ENCODE results near the gene HOXD9.
A peak's percentile ranks its signal among the peaks of the same experiment; 100 is the strongest.

GRCh38 chr2:176104316-176105077, 18.0 kb upstream of the HOXD9 start:
- TF ChIP-seq CTCF (IDR thresholded peaks at IDR 0.05; ENCODE audit: extremely low read depth in 1 of 2, insufficient read depth in 1 of 2, low read depth in 1 of 2, low read length in 2 of 2) (no peak), POLR2AphosphoS5 (IDR thresholded peaks at IDR 0.05; ENCODE audit: insufficient read depth, low read depth, low read length) (no peak), POLR2A (IDR thresholded peaks at IDR 0.05; ENCODE audit: low read depth, low read length) (no peak), EZH2 (IDR thresholded peaks at IDR 0.05; ENCODE audit: borderline replicate concordance, low read depth, low read length, severe bottlenecking) (peak; percentile 77), MAX (IDR thresholded peaks at IDR 0.05; ENCODE audit: insufficient read depth, insufficient read length) (no peak), JUN (IDR thresholded peaks at IDR 0.05; ENCODE audit: borderline replicate concordance, insufficient read depth, insufficient read length, low read depth) (no peak), GATA2 (IDR thresholded peaks at IDR 0.05; ENCODE audit: insufficient read depth, insufficient read length, low read depth, low read length) (no peak)

All from endothelial cell of umbilical vein (primary cell).